ENCODE data around the gene GNB1L. TPM values are rescaled to one million over a fixed set of nuclear protein-coding genes. Genes with fewer than 3 reads are reported as not detected.

Gene GNB1L
- total and polyA plus RNA-seq, 9 of the 15 experiments (the other 6 are each of a cell fraction or from before 2014, with no cell fraction given): 0.56 to 50.5 (median 10.2) TPM

DNA sequence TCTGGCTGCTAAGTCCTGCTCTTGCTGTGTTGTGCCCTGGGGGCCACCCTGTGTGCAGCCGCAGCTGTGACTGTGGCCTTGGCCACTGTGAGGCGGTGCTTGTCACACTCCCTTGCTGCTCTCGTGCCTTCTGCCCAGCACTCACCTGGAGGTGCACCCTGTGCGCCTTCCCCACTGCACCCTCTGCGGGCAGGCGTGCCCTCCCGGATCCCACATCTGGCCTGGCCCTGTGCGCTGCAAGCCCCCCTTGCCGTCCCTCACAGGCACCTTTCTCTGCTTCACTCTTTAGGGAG, 66.9 kb downstream of the GNB1L start (continued):
- TF ChIP-seq SIN3B (IDR thresholded peaks at IDR 0.05; ENCODE audit: low read depth) (no peak), SREBF2 (CRISPR knock-in tag; IDR thresholded peaks at IDR 0.05) (no peak), ZNF79 (CRISPR knock-in tag; IDR thresholded peaks at IDR 0.05; ENCODE audit: low read depth) (no peak), NUFIP1 (IDR thresholded peaks at IDR 0.05; ENCODE audit: partially characterized antibody) (no peak), NFATC3 (IDR thresholded peaks at IDR 0.05) (no peak), ZNF830 (CRISPR knock-in tag; IDR thresholded peaks at IDR 0.05) (0 out of 2 replicates have a peak, but pooled peaks have one; percentile 1), PCBP1 (IDR thresholded peaks at IDR 0.05; ENCODE audit: low read depth, low read length, poor library complexity, severe bottlenecking) (peak; percentile 7), RBM14 (IDR thresholded peaks at IDR 0.05; ENCODE audit: borderline replicate concordance, insufficient read depth, low read depth, low read length) (0 out of 2 replicates have a peak, but pooled peaks have one; percentile 66), ZNF165 (CRISPR knock-in tag; IDR thresholded peaks at IDR 0.05; ENCODE audit: borderline replicate concordance) (no peak), NCOA4 (IDR thresholded peaks at IDR 0.05; ENCODE audit: partially characterized antibody) (no peak), PTRF (tag; IDR thresholded peaks at IDR 0.05) (no peak), HDAC1 (IDR thresholded peaks at IDR 0.05) (no peak), ZNF354B (CRISPR knock-in tag; IDR thresholded peaks at IDR 0.05) (no peak)
- TF ChIP-seq, protein P1, sequence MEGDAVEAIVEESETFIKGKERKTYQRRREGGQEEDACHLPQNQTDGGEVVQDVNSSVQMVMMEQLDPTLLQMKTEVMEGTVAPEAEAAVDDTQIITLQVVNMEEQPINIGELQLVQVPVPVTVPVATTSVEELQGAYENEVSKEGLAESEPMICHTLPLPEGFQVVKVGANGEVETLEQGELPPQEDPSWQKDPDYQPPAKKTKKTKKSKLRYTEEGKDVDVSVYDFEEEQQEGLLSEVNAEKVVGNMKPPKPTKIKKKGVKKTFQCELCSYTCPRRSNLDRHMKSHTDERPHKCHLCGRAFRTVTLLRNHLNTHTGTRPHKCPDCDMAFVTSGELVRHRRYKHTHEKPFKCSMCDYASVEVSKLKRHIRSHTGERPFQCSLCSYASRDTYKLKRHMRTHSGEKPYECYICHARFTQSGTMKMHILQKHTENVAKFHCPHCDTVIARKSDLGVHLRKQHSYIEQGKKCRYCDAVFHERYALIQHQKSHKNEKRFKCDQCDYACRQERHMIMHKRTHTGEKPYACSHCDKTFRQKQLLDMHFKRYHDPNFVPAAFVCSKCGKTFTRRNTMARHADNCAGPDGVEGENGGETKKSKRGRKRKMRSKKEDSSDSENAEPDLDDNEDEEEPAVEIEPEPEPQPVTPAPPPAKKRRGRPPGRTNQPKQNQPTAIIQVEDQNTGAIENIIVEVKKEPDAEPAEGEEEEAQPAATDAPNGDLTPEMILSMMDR (IDR thresholded peaks at IDR 0.05 in 2 of 3, conservative IDR thresholded peaks at IDR 0.05 in 1 of 3; ENCODE audit: insufficient read depth in 2 of 3, low read depth in 1 of 3, low read length in 3 of 3): peak; percentile 24 to 41 (median 31); a peak in 3 of 6 replicates
- TF ChIP-seq, protein P2, sequence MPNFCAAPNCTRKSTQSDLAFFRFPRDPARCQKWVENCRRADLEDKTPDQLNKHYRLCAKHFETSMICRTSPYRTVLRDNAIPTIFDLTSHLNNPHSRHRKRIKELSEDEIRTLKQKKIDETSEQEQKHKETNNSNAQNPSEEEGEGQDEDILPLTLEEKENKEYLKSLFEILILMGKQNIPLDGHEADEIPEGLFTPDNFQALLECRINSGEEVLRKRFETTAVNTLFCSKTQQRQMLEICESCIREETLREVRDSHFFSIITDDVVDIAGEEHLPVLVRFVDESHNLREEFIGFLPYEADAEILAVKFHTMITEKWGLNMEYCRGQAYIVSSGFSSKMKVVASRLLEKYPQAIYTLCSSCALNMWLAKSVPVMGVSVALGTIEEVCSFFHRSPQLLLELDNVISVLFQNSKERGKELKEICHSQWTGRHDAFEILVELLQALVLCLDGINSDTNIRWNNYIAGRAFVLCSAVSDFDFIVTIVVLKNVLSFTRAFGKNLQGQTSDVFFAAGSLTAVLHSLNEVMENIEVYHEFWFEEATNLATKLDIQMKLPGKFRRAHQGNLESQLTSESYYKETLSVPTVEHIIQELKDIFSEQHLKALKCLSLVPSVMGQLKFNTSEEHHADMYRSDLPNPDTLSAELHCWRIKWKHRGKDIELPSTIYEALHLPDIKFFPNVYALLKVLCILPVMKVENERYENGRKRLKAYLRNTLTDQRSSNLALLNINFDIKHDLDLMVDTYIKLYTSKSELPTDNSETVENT (CRISPR knock-in tag; IDR thresholded peaks at IDR 0.05): peak; percentile 69; the same call in 1 of the 2 replicates
- TF ChIP-seq, protein P3, sequence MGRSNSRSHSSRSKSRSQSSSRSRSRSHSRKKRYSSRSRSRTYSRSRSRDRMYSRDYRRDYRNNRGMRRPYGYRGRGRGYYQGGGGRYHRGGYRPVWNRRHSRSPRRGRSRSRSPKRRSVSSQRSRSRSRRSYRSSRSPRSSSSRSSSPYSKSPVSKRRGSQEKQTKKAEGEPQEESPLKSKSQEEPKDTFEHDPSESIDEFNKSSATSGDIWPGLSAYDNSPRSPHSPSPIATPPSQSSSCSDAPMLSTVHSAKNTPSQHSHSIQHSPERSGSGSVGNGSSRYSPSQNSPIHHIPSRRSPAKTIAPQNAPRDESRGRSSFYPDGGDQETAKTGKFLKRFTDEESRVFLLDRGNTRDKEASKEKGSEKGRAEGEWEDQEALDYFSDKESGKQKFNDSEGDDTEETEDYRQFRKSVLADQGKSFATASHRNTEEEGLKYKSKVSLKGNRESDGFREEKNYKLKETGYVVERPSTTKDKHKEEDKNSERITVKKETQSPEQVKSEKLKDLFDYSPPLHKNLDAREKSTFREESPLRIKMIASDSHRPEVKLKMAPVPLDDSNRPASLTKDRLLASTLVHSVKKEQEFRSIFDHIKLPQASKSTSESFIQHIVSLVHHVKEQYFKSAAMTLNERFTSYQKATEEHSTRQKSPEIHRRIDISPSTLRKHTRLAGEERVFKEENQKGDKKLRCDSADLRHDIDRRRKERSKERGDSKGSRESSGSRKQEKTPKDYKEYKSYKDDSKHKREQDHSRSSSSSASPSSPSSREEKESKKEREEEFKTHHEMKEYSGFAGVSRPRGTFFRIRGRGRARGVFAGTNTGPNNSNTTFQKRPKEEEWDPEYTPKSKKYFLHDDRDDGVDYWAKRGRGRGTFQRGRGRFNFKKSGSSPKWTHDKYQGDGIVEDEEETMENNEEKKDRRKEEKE (IDR thresholded peaks at IDR 0.05; ENCODE audit: borderline replicate concordance in 1 of 2, control insufficient read depth in 1 of 2, low read depth in 2 of 2, low read length in 1 of 2): no peak
